GM18907 (cell line): ENCODE results near the gene MAP3K9.

ENCODE experiments used
- ATAC-seq: cut with Tn5 transposase; IDR thresholded peaks from one replicate; pipeline ENCODE4 v1.9.1; 2021; ENCODE audit warnings: mild to moderate bottlenecking, moderate library complexity; ENCODE audit not compliant: unreplicated experiment

Gene MAP3K9

GRCh38 chr14:70789361-70789760 lies 20.0 kb downstream of the MAP3K9 start:
- no peak for ATAC-seq

GRCh38 chr14:70788898-70789297 lies 20.4 kb downstream of the MAP3K9 start:
- no peak for ATAC-seq

- ATAC-seq: no peak
These were observed 23.8 kb downstream of the MAP3K9 start for GRCh38 chr14:70785556-70785955.

GRCh38 chr14:70784886-70785285 lies 24.4 kb downstream of the MAP3K9 start:
- no peak for ATAC-seq

GRCh38 chr14:70782361-70782760 lies 27.0 kb downstream of the MAP3K9 start:
- no peak for ATAC-seq

DNA sequence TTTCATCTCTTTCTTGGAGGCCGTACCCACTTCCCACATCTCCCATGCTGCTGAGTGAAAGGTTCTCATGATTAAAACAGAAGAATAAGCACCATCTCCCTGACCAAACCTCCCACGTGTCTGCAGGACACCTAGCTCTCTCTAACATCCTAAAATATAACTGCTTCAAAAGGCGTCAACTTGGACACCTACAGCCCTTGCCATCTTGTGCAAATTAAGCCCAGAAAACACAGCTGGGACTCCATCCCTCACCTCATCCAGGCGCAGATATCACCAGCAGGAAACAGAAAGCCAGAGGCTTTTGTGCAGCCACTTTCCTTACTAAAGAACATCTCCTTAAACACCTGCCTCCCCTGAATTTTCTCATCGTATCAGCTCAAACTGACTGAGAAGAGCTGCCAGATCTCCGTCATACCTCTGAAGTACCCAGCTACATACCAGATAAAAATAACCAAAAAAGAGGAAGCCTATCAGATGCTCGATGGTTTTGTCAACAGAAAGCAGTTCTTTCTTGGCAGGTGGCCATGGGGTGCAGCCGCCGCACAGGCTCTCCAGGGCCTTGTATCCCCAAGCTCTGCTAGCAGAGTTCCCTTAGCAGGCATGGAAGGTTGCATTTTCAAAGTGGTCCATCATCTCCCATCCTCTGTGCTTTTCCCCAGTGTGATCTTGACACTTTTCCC lies 28.8 kb downstream of the MAP3K9 start:
- no peak for ATAC-seq

DNA sequence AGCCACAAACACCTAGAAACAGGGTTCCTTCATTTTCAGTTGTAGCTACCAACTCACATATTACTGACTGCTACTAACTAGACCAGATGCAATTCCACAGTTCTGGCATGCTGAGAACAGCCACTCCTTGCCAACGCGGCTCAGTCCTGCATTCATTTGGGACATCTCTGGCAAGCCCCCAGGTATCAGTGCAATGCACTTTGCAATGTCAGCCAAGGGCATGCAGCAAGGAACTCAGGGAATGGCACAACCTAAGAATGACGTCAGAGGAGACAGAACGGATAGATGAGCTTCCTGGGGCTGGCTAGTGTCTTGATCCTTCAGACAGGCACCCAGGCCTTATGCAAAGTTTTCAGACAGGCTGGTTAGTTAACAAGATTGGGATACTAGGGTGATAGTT lies 29.6 kb downstream of the MAP3K9 start:
- ATAC-seq: no peak

DNA sequence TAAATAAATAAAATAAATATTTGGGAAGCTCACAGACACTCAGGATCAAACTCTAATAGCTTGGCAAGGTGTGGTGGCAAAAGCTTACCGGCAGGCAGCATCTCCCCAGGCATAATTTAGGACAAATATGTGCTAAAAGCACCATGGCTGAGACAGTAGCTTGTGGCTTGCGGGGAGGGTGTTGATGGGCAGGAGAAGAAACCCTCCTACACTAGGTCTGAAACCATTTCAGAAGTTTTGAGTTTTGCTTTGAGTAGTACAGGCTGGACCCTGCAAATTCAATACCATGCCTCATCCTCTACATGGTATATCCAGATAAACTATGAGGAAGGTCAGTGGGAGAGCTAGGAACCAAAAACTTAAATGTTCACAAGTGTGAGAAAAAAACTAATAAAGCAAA lies 33.1 kb downstream of the MAP3K9 start:
- ATAC-seq: peak; percentile 45

- ATAC-seq: no peak
These were observed 36.0 kb downstream of the MAP3K9 start for GRCh38 chr14:70773182-70773862.

DNA sequence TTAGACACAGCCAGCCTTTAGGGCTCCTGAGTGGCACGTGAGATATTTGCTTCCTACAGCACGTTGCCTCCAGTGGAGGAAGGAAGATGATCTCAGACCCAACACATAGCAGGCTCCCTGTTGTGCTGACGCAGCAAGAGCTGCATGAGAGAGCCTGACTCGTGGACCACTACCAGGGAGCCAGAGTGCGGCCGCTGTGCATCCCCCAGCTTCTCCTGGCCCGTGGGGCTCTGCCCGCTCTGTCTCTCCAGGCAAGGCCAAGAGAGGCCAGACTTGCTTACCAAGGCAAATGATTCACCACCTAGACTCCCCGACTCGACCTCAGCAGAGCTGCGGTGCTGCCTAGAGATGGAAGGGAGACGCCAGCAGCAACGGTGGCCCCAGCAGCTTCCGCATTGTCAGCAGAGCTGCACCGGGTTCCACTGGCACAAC lies 37.5 kb downstream of the MAP3K9 start:
- ATAC-seq: no peak

GRCh38 chr14:70770490-70770889 lies 38.8 kb downstream of the MAP3K9 start:
- ATAC-seq: no peak

GRCh38 chr14:70759398-70759797 lies 49.9 kb downstream of the MAP3K9 start:
- ATAC-seq: no peak

DNA sequence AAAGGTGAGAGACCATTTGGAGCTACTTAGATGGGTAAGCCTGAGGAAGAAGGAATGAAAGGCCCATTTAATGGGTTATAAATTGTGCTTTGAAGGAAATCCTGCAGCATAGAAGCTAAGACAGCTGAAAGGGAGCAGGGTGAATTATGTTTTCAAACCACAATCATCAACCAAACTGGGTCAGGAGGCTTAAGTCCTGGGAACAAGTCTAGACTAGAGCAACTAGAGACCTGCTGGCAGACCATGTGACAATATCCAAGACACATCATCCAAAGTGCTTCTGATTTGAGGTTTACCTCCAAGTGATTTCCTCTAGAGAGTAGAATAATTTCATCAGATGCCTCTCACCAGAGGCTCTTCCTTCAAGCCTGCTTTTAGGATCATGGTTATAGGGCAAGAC lies 53.7 kb downstream of the MAP3K9 start:
- no peak for ATAC-seq

GRCh38 chr14:70754991-70755390 lies 54.3 kb downstream of the MAP3K9 start:
- ATAC-seq: no peak

DNA sequence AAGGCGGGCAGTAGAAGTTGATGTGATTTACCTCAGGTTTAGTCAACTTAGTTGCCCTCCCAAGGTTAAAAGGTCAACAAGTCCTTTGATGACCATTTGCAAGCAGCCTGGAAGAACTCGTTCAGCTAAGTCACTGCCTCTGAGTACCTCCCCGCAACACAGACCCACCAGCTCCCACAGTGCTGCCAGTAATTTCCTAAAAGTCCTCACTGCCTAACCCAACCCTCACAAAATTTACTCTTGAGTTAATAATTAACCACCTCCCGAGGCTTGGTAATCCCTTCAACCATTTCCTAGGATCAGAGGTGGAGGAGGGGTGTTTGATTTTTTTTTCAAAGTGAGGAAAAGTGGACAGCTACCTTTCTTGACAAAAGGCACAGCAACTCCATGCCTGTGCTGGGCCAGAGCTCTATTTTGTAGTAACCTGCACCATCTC lies 55.8 kb downstream of the MAP3K9 start:
- no peak for ATAC-seq

DNA sequence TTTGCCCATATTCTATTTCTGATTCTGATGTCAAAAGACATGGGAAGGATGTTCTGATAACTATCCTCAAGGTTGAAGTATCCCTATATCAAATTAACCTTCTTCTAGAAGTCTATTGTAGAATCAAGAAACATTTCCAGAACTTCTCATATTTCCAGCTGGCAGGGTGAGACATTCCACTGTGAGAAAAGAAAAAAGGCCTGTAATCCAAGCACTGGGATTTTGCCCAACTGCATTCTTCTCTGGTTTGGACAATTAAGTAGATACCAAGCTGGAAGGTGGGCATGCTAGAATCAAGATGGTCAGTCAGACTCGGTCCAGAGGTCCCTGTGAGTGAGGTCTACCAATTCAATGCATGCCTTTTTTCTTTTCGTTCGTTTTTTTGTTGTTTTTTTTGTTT lies 60.9 kb downstream of the MAP3K9 start:
- no peak for ATAC-seq

DNA sequence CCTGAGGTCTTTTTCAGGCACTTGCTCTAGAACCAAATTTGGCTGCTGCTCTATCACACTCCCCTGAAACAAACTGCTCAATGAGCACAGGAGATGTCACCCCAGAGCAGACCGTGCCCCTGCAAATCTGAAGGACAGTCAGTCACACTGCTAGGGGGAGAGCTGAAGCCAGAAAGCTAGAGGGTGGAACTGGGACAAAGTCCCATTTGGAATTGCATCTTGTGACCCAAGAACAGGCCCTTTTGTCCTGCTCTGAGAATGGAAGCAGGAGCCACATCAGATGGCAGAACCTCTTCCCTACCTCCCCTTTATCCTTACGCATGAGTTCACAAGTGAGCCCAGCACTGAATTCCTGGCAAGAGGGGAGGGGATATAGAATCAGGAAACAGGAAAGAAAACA lies 64.7 kb downstream of the MAP3K9 start:
- ATAC-seq: no peak

- no peak for ATAC-seq
These were observed 67.0 kb downstream of the MAP3K9 start for GRCh38 chr14:70742316-70742715.

DNA sequence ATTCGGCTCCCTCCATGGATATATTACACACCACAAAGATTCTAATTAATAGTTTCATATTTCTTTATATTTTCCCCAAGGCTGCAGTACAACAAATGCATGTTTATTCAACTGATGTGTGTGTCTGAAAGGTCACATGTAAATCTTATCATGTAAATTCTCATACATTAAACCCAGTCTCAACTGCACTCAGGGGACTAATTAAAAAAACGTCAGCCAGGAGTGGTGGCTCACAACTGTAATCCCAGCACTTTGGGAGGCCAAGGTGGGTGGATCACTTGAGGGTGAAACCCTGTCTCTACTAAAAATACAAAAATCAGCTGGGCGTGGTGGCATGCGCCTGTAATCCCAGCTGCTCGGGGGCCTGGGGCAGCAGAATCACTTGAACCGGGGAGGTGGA lies 67.8 kb downstream of the MAP3K9 start:
- ATAC-seq: no peak

- no peak for ATAC-seq
These were observed 74.3 kb downstream of the MAP3K9 start for GRCh38 chr14:70735043-70735442.

DNA sequence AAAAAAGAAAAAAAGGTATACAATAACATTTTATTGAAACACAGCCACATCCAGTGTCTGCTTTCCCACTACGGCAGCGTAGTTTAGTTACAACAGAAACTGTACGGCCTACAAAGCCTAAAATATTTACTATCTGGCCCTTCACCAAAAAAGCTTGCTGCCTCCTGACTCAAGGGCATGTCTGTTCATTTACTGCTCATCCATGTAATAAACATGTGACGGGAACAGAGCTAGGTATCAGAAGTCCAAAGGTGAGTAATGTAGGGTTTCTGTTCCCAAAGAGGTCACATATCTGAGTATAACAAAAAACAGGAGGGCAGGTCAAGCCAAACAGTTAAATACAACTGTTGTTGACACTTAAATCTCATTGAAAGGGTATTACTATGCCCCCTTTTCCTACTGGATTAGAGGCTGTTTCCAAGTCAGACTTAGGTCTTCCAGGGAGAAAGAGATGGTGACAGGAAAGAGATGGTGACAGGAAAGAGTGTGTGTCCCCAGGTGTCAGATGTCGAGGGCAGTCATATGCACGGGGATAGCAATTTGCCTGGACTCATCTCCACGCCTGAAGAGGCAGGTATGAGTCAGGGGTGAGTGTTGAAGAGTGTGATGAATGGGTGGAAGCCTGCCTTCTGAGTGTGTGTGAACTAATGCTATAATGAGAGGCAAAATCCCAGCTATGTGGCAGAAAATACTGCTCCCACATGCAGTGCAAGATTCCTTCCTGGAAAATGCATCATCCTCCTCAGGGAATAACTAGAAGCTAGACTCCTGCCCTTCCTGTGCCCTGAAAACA lies 77.7 kb downstream of the MAP3K9 start:
- no peak for ATAC-seq

DNA sequence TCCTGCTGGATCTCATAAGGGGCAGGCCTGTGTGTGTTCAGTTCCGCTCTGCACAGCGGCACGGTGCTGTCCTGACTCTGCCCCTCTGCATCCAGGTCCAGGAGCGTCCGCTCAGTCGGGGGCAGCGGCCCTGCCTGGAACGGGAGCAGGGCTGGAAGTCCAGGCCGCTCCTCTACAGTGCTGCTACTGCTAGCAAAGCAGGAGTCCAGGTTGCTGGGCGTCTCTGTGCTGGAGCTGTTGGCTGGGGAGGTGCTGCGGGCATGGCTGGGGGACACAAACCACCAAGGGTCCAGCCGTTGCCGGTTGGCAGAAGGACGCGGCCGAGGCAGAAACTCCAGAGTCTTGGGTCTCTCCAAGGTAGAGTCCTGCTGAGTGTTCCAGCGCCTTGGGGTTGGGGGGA lies 78.9 kb downstream of the MAP3K9 start:
- no peak for ATAC-seq
